Suprapubic skin (tissue), 3 donors: Measurements from ENCODE around the gene IMMP2L.

Source experiments
- CTCF ChIP-seq, 2 donors: fragments of 200-600 bp in 1 of 2; fragments of 450-650 bp in 1 of 2; sonication (generic) in 1 of 2; IDR thresholded peaks; one replicate each; pipeline ENCODE4 v1.5.1; 2016 to 2019; ENCODE audit warnings: antibody characterized with exemption in 2 of 2, mild to moderate bottlenecking in 1 of 2, moderate library complexity in 1 of 2
- EP300 ChIP-seq: sonication (generic); formaldehyde crosslinking; IDR thresholded peaks from one replicate; pipeline ENCODE4 v1.6.1; 2017; ENCODE audit warnings: antibody characterized with exemption
- POLR2A ChIP-seq, 2 donors: fragments of 450-650 bp; IDR thresholded peaks; one replicate each; pipeline ENCODE4 v1.6.1; 2017; ENCODE audit warnings: antibody characterized with exemption in 2 of 2, mild to moderate bottlenecking in 2 of 2, moderate library complexity in 2 of 2

GRCh38 chr7:111018447-111018846, 543.8 kb downstream of the IMMP2L start:
- TF ChIP-seq CTCF (IDR thresholded peaks at IDR 0.05) (no peak), POLR2A (IDR thresholded peaks at IDR 0.05) (no peak), EP300 (no peak)
